OCI-LY3 (cell line): ENCODE measurements around the gene MUC20.

Source experiments
- EZH2phosphoT487 ChIP-seq: fragments of 200-600 bp; shearing (Covaris generic); IDR thresholded peaks from 2 replicates; pipeline ENCODE4 v1.6.1; 2018; ENCODE audit warnings: antibody characterized with exemption, mixed run types, low read depth
- TF ChIP-seq, protein P1 (sequence below): fragments of 200-600, 300-600 bp; sonication (generic); IDR thresholded peaks from 2 replicates; pipeline ENCODE4 v1.5.1; 2014; ENCODE audit warnings: antibody characterized with exemption, low read length, low read depth

DNA sequence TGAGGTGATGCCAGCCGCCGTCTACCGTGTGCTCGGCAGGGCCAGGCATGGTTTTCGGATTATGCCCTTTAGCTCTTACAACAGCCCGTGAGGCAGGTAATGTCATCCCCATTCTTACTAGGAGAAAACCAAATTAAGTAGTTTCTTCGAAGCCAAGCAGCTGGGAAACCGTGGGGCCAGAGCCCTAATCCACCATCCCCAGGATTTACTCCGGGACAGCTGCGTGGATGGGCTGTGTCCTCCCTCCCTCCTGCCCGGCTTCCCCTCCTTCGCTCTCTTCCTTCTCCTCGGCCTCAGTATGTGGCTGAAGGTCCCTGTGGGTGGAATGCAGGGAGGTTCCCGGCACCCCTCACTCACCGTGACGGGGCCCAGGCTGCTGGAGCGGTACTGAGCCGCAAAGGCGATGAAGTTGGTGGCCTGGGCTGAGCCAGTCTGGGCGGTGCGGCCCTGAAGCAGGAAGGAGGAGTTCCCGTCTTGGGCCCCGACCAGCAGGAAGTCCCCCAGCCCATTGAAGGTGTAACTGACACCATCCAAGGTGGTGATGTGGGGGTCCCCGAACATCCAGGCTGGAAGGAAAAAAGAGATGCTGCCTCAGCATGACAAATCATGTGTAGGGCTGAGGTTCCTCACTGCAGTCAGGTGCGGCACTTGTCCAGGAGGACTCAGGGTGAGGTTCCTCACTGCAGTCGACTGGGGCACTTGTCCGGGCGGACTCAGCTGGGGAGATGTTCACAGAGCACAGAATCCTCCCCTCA lies 42.5 kb downstream of the MUC20 start:
- TF ChIP-seq, protein P1, sequence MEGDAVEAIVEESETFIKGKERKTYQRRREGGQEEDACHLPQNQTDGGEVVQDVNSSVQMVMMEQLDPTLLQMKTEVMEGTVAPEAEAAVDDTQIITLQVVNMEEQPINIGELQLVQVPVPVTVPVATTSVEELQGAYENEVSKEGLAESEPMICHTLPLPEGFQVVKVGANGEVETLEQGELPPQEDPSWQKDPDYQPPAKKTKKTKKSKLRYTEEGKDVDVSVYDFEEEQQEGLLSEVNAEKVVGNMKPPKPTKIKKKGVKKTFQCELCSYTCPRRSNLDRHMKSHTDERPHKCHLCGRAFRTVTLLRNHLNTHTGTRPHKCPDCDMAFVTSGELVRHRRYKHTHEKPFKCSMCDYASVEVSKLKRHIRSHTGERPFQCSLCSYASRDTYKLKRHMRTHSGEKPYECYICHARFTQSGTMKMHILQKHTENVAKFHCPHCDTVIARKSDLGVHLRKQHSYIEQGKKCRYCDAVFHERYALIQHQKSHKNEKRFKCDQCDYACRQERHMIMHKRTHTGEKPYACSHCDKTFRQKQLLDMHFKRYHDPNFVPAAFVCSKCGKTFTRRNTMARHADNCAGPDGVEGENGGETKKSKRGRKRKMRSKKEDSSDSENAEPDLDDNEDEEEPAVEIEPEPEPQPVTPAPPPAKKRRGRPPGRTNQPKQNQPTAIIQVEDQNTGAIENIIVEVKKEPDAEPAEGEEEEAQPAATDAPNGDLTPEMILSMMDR: no peak
- no peak for TF ChIP-seq EZH2phosphoT487
